Measurements from ENCODE around the gene TNFAIP1. TPM values are rescaled to one million over a fixed set of nuclear protein-coding genes. Genes with fewer than 3 reads are reported as not detected.

The TNFAIP1 gene
- total and polyA plus RNA-seq, 4 donors = 11.7 to 68.9 (median 33.6) TPM

- H3K9me3 ChIP-seq (ENCODE audit: control insufficient read depth, low read length) = no peaks in the 10 kb centered on the region
- ATAC-seq (ENCODE audit: low FRiP score) = no peak
- H3K27ac ChIP-seq (ENCODE audit: low read depth in 1 of 2, low read length in 2 of 2) = no peak overlapping the region
- H3K27me3 ChIP-seq (ENCODE audit: control insufficient read depth in 1 of 2, insufficient read depth in 2 of 2, low read length in 1 of 2) = no peaks in the 10 kb centered on the region
- H3K4me3 ChIP-seq (ENCODE audit: low read length in 2 of 2) = no peak overlapping the region
- intact Hi-C loops (cut with DNase I) = no loop called here
- peak in 1 of 2 donors; percentile 7 for DNase-seq
- WGBS, 2 donors = 85% methylated on average over 5 of the region's 5 CpGs
- H3K36me3 ChIP-seq (ENCODE audit: control insufficient read depth in 1 of 2, insufficient read depth in 2 of 2, low read length in 1 of 2) = peaks cover 2 to 4% of the 10 kb centered on the region in 2 donors
- no peaks in the 10 kb centered on the region for H3K4me1 ChIP-seq (ENCODE audit: control insufficient read depth in 1 of 2, insufficient read depth in 2 of 2, low read length in 2 of 2)
Observed at GRCh38 chr17:28363186-28363585, 27.6 kb downstream of the TNFAIP1 start.

GRCh38 chr17:28363776-28364650, 28.5 kb downstream of the TNFAIP1 start:
- no peak overlapping the region for H3K4me3 ChIP-seq (ENCODE audit: low read length in 2 of 2)
- no peaks in the 10 kb centered on the region for H3K4me1 ChIP-seq (ENCODE audit: control insufficient read depth in 1 of 2, insufficient read depth in 2 of 2, low read length in 2 of 2)
- H3K36me3 ChIP-seq (ENCODE audit: control insufficient read depth in 1 of 2, insufficient read depth in 2 of 2, low read length in 1 of 2) = peaks cover 2 to 4% of the 10 kb centered on the region in 2 donors
- 86 to 92% methylated on average over 8 of the region's 8 CpGs for WGBS, 2 donors
- no peak overlapping the region for H3K27ac ChIP-seq (ENCODE audit: low read depth in 1 of 2, low read length in 2 of 2)
- H3K9me3 ChIP-seq (ENCODE audit: control insufficient read depth, low read length) = no peaks in the 10 kb centered on the region
- H3K27me3 ChIP-seq (ENCODE audit: control insufficient read depth in 1 of 2, insufficient read depth in 2 of 2, low read length in 1 of 2) = no peaks in the 10 kb centered on the region
- intact Hi-C loops (cut with DNase I) = no loop called here
- ATAC-seq (ENCODE audit: low FRiP score) (no peak), DNase-seq (peak in 1 of 2 donors; percentile 45)

GRCh38 chr17:28364665-28365363, 29.3 kb downstream of the TNFAIP1 start, which contains the start of gene SEBOX:
SEBOX (minus strand) TSS chr17:28365199; CDS start chr17:28365151, 48 bp downstream.
- no peak for ATAC-seq (ENCODE audit: low FRiP score)
- H3K27ac ChIP-seq (ENCODE audit: low read depth in 1 of 2, low read length in 2 of 2) = no peak within 1 kb of the TSS
- peak in 1 of 2 donors; percentile 66 for DNase-seq
- 83 to 84% methylated on average over 11 to 13 of the region's 13 CpGs for WGBS, 2 donors
- intact Hi-C loops (cut with DNase I) = no loop called here
- H3K4me3 ChIP-seq (ENCODE audit: low read length in 2 of 2) = no peak within 1 kb of the TSS
- H3K9me3 ChIP-seq (ENCODE audit: control insufficient read depth, low read length) = no peaks in the 10 kb centered on the region
- H3K4me1 ChIP-seq (ENCODE audit: control insufficient read depth in 1 of 2, insufficient read depth in 2 of 2, low read length in 2 of 2) = no peaks in the 10 kb centered on the region
- no peaks in the 10 kb centered on the region for H3K27me3 ChIP-seq (ENCODE audit: control insufficient read depth in 1 of 2, insufficient read depth in 2 of 2, low read length in 1 of 2)
- H3K36me3 ChIP-seq (ENCODE audit: control insufficient read depth in 1 of 2, insufficient read depth in 2 of 2, low read length in 1 of 2) = peaks cover 2 to 4% of the 10 kb centered on the region in 2 donors

- H3K4me3 ChIP-seq (ENCODE audit: low read length in 2 of 2) = no peak overlapping the region
- WGBS, 2 donors = 87 to 94% methylated on average over 3 of the region's 3 CpGs
Observed at GRCh38 chr17:28365487-28365886, 29.9 kb downstream of the TNFAIP1 start.

GRCh38 chr17:28366605-28367004, 31.0 kb downstream of the TNFAIP1 start:
- H3K36me3 ChIP-seq (ENCODE audit: control insufficient read depth in 1 of 2, insufficient read depth in 2 of 2, low read length in 1 of 2) = peaks cover 0 to 2% of the 10 kb centered on the region in 2 donors
- 58 to 80% methylated on average over 1 of the region's 1 CpG for WGBS, 2 donors

More at GRCh38 chr17:28365487-28365886, 29.9 kb downstream of the TNFAIP1 start:
- H3K27me3 ChIP-seq (ENCODE audit: control insufficient read depth in 1 of 2, insufficient read depth in 2 of 2, low read length in 1 of 2) = no peaks in the 10 kb centered on the region
- H3K36me3 ChIP-seq (ENCODE audit: control insufficient read depth in 1 of 2, insufficient read depth in 2 of 2, low read length in 1 of 2) = peaks cover 2 to 3% of the 10 kb centered on the region in 2 donors
- ATAC-seq (ENCODE audit: low FRiP score) = no peak
- H3K4me1 ChIP-seq (ENCODE audit: control insufficient read depth in 1 of 2, insufficient read depth in 2 of 2, low read length in 2 of 2) = no peaks in the 10 kb centered on the region
- H3K9me3 ChIP-seq (ENCODE audit: control insufficient read depth, low read length) = no peaks in the 10 kb centered on the region
- H3K27ac ChIP-seq (ENCODE audit: low read depth in 1 of 2, low read length in 2 of 2) = no peak overlapping the region
- peak in 1 of 2 donors; percentile 32 for DNase-seq
- intact Hi-C loops (cut with DNase I) = no loop called here

GRCh38 chr17:28367641-28368305, 32.2 kb downstream of the TNFAIP1 start:
- WGBS, 2 donors = 88 to 90% methylated on average over 21 of the region's 21 CpGs
- H3K27me3 ChIP-seq (ENCODE audit: control insufficient read depth in 1 of 2, insufficient read depth in 2 of 2, low read length in 1 of 2) = no peaks in the 10 kb centered on the region
- no peak for DNase-seq
- peaks cover 0 to 2% of the 10 kb centered on the region in 2 donors for H3K36me3 ChIP-seq (ENCODE audit: control insufficient read depth in 1 of 2, insufficient read depth in 2 of 2, low read length in 1 of 2)
- no peaks in the 10 kb centered on the region for H3K9me3 ChIP-seq (ENCODE audit: control insufficient read depth, low read length)
- no peak overlapping the region for H3K4me3 ChIP-seq (ENCODE audit: low read length in 2 of 2)
- no peak overlapping the region for H3K27ac ChIP-seq (ENCODE audit: low read depth in 1 of 2, low read length in 2 of 2)
- intact Hi-C loops (cut with DNase I) = no loop called here
- no peaks in the 10 kb centered on the region for H3K4me1 ChIP-seq (ENCODE audit: control insufficient read depth in 1 of 2, insufficient read depth in 2 of 2, low read length in 2 of 2)
- no peak for ATAC-seq (ENCODE audit: low FRiP score)

More at GRCh38 chr17:28366605-28367004, 31.0 kb downstream of the TNFAIP1 start:
- ATAC-seq (ENCODE audit: low FRiP score) = no peak
- Histone ChIP-seq H3K27me3 (ENCODE audit: control insufficient read depth in 1 of 2, insufficient read depth in 2 of 2, low read length in 1 of 2) (no peaks in the 10 kb centered on the region), H3K4me1 (ENCODE audit: control insufficient read depth in 1 of 2, insufficient read depth in 2 of 2, low read length in 2 of 2) (no peaks in the 10 kb centered on the region), H3K27ac (ENCODE audit: low read depth in 1 of 2, low read length in 2 of 2) (no peak overlapping the region), H3K4me3 (ENCODE audit: low read length in 2 of 2) (no peak overlapping the region), H3K9me3 (ENCODE audit: control insufficient read depth, low read length) (no peaks in the 10 kb centered on the region)
- intact Hi-C loops (cut with DNase I) = no loop called here
- DNase-seq = no peak

- no peak overlapping the region for H3K27ac ChIP-seq (ENCODE audit: low read depth in 1 of 2, low read length in 2 of 2)
- no peak for DNase-seq
- no peaks in the 10 kb centered on the region for H3K4me1 ChIP-seq (ENCODE audit: control insufficient read depth in 1 of 2, insufficient read depth in 2 of 2, low read length in 2 of 2)
- intact Hi-C loops (cut with DNase I) = no loop called here
- no peak for ATAC-seq (ENCODE audit: low FRiP score)
- WGBS, 2 donors = 80 to 83% methylated on average over 5 of the region's 5 CpGs
- no peaks in the 10 kb centered on the region for H3K9me3 ChIP-seq (ENCODE audit: control insufficient read depth, low read length)
- H3K27me3 ChIP-seq (ENCODE audit: control insufficient read depth in 1 of 2, insufficient read depth in 2 of 2, low read length in 1 of 2) = no peaks in the 10 kb centered on the region
- no peak overlapping the region for H3K4me3 ChIP-seq (ENCODE audit: low read length in 2 of 2)
- H3K36me3 ChIP-seq (ENCODE audit: control insufficient read depth in 1 of 2, insufficient read depth in 2 of 2, low read length in 1 of 2) = peaks cover 0 to 2% of the 10 kb centered on the region in 2 donors
Observed at GRCh38 chr17:28368306-28368831, 32.8 kb downstream of the TNFAIP1 start.

- ATAC-seq (ENCODE audit: low FRiP score) (no peak), DNase-seq (no peak)
- no peaks in the 10 kb centered on the region for H3K4me1 ChIP-seq (ENCODE audit: control insufficient read depth in 1 of 2, insufficient read depth in 2 of 2, low read length in 2 of 2)
- H3K36me3 ChIP-seq (ENCODE audit: control insufficient read depth in 1 of 2, insufficient read depth in 2 of 2, low read length in 1 of 2) = no peaks in the 10 kb centered on the region
- H3K27ac ChIP-seq (ENCODE audit: low read depth in 1 of 2, low read length in 2 of 2) = no peak overlapping the region
- 90 to 91% methylated on average over 23 of the region's 23 CpGs for WGBS, 2 donors
- H3K4me3 ChIP-seq (ENCODE audit: low read length in 2 of 2) = no peak overlapping the region
- no peaks in the 10 kb centered on the region for H3K9me3 ChIP-seq (ENCODE audit: control insufficient read depth, low read length)
- no peaks in the 10 kb centered on the region for H3K27me3 ChIP-seq (ENCODE audit: control insufficient read depth in 1 of 2, insufficient read depth in 2 of 2, low read length in 1 of 2)
- intact Hi-C loops (cut with DNase I) = no loop called here
Observed at GRCh38 chr17:28368915-28369683, 33.5 kb downstream of the TNFAIP1 start.
